Hepatocyte (in vitro differentiated cells): ENCODE results near the gene TTC27. TPM values are rescaled to one million over a fixed set of nuclear protein-coding genes. Genes with fewer than 3 reads are reported as not detected.
A peak's percentile ranks its signal among the peaks of the same experiment; 100 is the strongest.

ENCODE experiments used
- DNase-seq: peaks from one replicate; pipeline ENCODE4 v3.0.0-alpha.2; 2016; ENCODE audit warnings: low spot score
- H2AFZ ChIP-seq: fragments of 200-600 bp; sonication (generic); 2 replicates; pipeline ENCODE4 v1.6.0; 2016; ENCODE audit warnings: antibody characterized with exemption, mild to moderate bottlenecking
- H3K27ac ChIP-seq: fragments of 200-600 bp; sonication (generic); 2 replicates; pipeline ENCODE4 v1.5.1; 2016; ENCODE audit warnings: mild to moderate bottlenecking
- H3K27me3 ChIP-seq: fragments of 200-600 bp; sonication (generic); 2 replicates; pipeline ENCODE4 v1.6.1; 2016
- H3K36me3 ChIP-seq: fragments of 200-600 bp; sonication (generic); replicated peaks from 2 replicates; pipeline ENCODE4 v1.5.1; 2016; ENCODE audit warnings: low read depth; ENCODE audit not compliant: insufficient read depth
- H3K4me1 ChIP-seq: fragments of 200-600 bp; sonication (generic); 2 replicates; pipeline ENCODE4 v1.5.1; 2016; ENCODE audit warnings: mild to moderate bottlenecking, moderate library complexity; ENCODE audit not compliant: insufficient read depth
- H3K4me2 ChIP-seq: fragments of 200-600 bp; sonication (generic); 2 replicates; pipeline ENCODE4 v1.6.0; 2016
- H3K4me3 ChIP-seq: fragments of 200-600 bp; sonication (generic); 2 replicates; pipeline ENCODE4 v1.5.1; 2016; ENCODE audit warnings: mild to moderate bottlenecking
- H3K79me2 ChIP-seq: fragments of 200-600 bp; sonication (generic); 2 replicates; pipeline ENCODE4 v1.6.0; 2017; ENCODE audit warnings: mild to moderate bottlenecking
- H3K9me2 ChIP-seq: fragments of 200-600 bp; sonication (generic); replicated peaks from 2 replicates; pipeline ENCODE4 v1.6.0; 2017; ENCODE audit warnings: mild to moderate bottlenecking; ENCODE audit not compliant: insufficient read depth
- H3K9me3 ChIP-seq: fragments of 200-600 bp; sonication (generic); 2 replicates; pipeline ENCODE4 v1.5.1; 2016; ENCODE audit warnings: low read depth, mild to moderate bottlenecking
- H4K20me1 ChIP-seq: fragments of 200-600 bp; sonication (generic); 2 replicates; pipeline ENCODE4 v1.6.0; 2016; ENCODE audit warnings: mild to moderate bottlenecking; ENCODE audit not compliant: insufficient read depth, poor library complexity, severe bottlenecking
- CTCF ChIP-seq: fragments of 200-600 bp; sonication (generic); IDR thresholded peaks from 2 replicates; pipeline ENCODE4 v1.5.1; 2016; ENCODE audit warnings: antibody characterized with exemption, mild to moderate bottlenecking; ENCODE audit not compliant: poor library complexity
- EZH2 ChIP-seq: fragments of 200-600 bp; sonication (generic); IDR thresholded peaks from 2 replicates; pipeline ENCODE4 v1.6.1; 2016; ENCODE audit warnings: antibody characterized with exemption, mild to moderate bottlenecking, borderline replicate concordance
- EZH2phosphoT487 ChIP-seq: fragments of 200-600 bp; sonication (generic); IDR thresholded peaks from one replicate; pipeline ENCODE4 v1.6.1; 2018; ENCODE audit warnings: antibody characterized with exemption, mild to moderate bottlenecking, low read depth, moderate library complexity; ENCODE audit not compliant: unreplicated experiment, severe bottlenecking
- WGBS: methylation state at CpG from one replicate; pipeline ENCODE4 v1.1.6; 2016; ENCODE audit warnings: low lambda C conversion rate; ENCODE audit errors: missing lambda C conversion rate; 5-methylcytosine and 5-hydroxymethylcytosine counted together
- polyA plus RNA-seq: library from polyadenylated mRNA; unstranded; fragments of >200 nt; fragmentation: Nextera tagmentation; extraction: Ambion mirVana; gene quantifications from 2 replicates; pipeline ENCODE4 v1.2.1, GENCODE V29; 2016
- total RNA-seq: library from RNA; depleted of rRNA; stranded (reverse); fragments of >200 nt; gene quantifications from 2 replicates; pipeline ENCODE4 v1.2.3, GENCODE V29; 2014

The TTC27 gene
- total RNA-seq: 10.7 and 20.6 TPM in 2 replicates
- 9.6 and 12.7 TPM in 2 replicates for polyA plus RNA-seq

GRCh38 chr2:32627814-32628579 lies at the start of gene TTC27:
TSS of gene TTC27 (plus strand) at chr2:32628050. CDS start at chr2:32628293, 243 bp downstream.
- no peaks in the 10 kb centered on the region for H3K36me3 ChIP-seq
- TF ChIP-seq EZH2 (no peak), EZH2phosphoT487 (no peak), CTCF (no peak)
- peak within 1 kb of the TSS; percentile 78 for H3K4me3 ChIP-seq
- peak within 1 kb of the TSS; percentile 98 for H2AFZ ChIP-seq
- peaks cover 8% of the 10 kb centered on the region for H3K79me2 ChIP-seq
- peaks cover 3% of the 10 kb centered on the region for H3K4me1 ChIP-seq
- H3K27ac ChIP-seq: peak within 1 kb of the TSS; percentile 64
- H3K9me3 ChIP-seq: no peaks in the 10 kb centered on the region
- H3K27me3 ChIP-seq: no peaks in the 10 kb centered on the region
- no peaks in the 10 kb centered on the region for H4K20me1 ChIP-seq
- H3K4me2 ChIP-seq: peak within 1 kb of the TSS; percentile 92
- H3K9me2 ChIP-seq: no peaks in the 10 kb centered on the region
- peak; percentile 96 for DNase-seq
- WGBS: under 1% methylated on average over 39 of the region's 39 CpGs

GRCh38 chr2:32591669-32592463 lies 36.0 kb upstream of the TTC27 start:
- H3K79me2 ChIP-seq: no peaks in the 10 kb centered on the region
- no peak overlapping the region for H2AFZ ChIP-seq
- H3K9me2 ChIP-seq: no peaks in the 10 kb centered on the region
- H3K4me3 ChIP-seq: no peak overlapping the region
- WGBS: 93% methylated on average over 3 of the region's 3 CpGs
- H3K27me3 ChIP-seq: no peaks in the 10 kb centered on the region
- H3K4me2 ChIP-seq: no peak overlapping the region
- H3K4me1 ChIP-seq: no peaks in the 10 kb centered on the region
- no peaks in the 10 kb centered on the region for H3K9me3 ChIP-seq
- TF ChIP-seq CTCF: no peak
- TF ChIP-seq EZH2: no peak
- no peak for TF ChIP-seq EZH2phosphoT487
- no peaks in the 10 kb centered on the region for H3K36me3 ChIP-seq
- H4K20me1 ChIP-seq: no peaks in the 10 kb centered on the region
- no peak for DNase-seq
- H3K27ac ChIP-seq: no peak overlapping the region

DNA sequence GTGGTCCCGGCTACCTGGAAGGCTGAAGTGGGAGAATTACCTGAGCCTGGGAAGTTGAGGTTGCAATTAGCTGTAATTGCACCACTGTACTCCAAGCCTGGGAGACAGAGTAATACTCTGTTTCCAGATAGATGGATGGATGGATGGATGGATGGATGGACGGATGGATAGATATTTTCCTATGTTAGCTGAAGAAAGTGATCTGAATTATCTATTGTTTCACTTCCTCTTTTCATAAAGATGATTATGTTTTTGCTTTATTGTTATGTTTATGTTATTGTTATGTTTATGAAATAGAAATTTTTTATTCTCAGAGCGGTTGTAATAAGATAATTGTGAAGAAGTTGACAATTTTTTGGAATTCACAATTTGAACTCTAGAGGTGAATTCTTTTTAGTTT lies 33.3 kb upstream of the TTC27 start:
- Histone ChIP-seq H3K9me2 (no peaks in the 10 kb centered on the region), H3K27me3 (no peaks in the 10 kb centered on the region), H3K4me1 (no peaks in the 10 kb centered on the region), H3K9me3 (no peaks in the 10 kb centered on the region), H3K4me2 (no peak overlapping the region), H3K79me2 (no peaks in the 10 kb centered on the region), H4K20me1 (no peaks in the 10 kb centered on the region), H2AFZ (no peak overlapping the region), H3K27ac (no peak overlapping the region), H3K36me3 (no peaks in the 10 kb centered on the region), H3K4me3 (no peak overlapping the region)
- TF ChIP-seq EZH2 (no peak), EZH2phosphoT487 (no peak), CTCF (no peak)
- 95% methylated on average over 3 of the region's 3 CpGs for WGBS
- DNase-seq: no peak
